HepG2 (cell line): ENCODE results near the gene BLVRB. TPM values are rescaled to one million over a fixed set of nuclear protein-coding genes. Genes with fewer than 3 reads are reported as not detected.

ENCODE experiments used
- ARNT ChIP-seq: fragments of 450-650 bp; IDR thresholded peaks from 2 replicates; pipeline ENCODE4 v1.6.1; 2017
- ATF7 ChIP-seq, 2 experiments: fragments of 450-650 bp in 1 of 2; sonication (generic) in 1 of 2; formaldehyde crosslinking in 1 of 2; IDR thresholded peaks; 2 replicates each; pipeline versions ENCODE4 v1.4.0 to v1.6.1; 2016 to 2020; ENCODE audit warnings: antibody characterized with exemption in 1 of 2, mild to moderate bottlenecking in 1 of 2, missing genetic modification reagents in 1 of 2
- BCL3 ChIP-seq: sonication (generic); formaldehyde crosslinking; IDR thresholded peaks from 2 replicates; pipeline ENCODE4 v1.5.1; 2020; ENCODE audit warnings: mild to moderate bottlenecking, missing genetic modification reagents, moderate library complexity
- CC2D1A ChIP-seq: sonication (generic); formaldehyde crosslinking; IDR thresholded peaks from 2 replicates; pipeline ENCODE4 v1.8.1; 2023; ENCODE audit warnings: mild to moderate bottlenecking, missing genetic modification reagents
- ETV6 ChIP-seq: sonication (generic); formaldehyde crosslinking; conservative IDR thresholded peaks from 2 replicates; pipeline ENCODE4 v1.4.0; 2020; ENCODE audit warnings: missing genetic modification reagents
- NFYB ChIP-seq: sonication (generic); formaldehyde crosslinking; IDR thresholded peaks from 2 replicates; pipeline ENCODE4 v1.4.0; 2020; ENCODE audit warnings: missing genetic modification reagents
- ONECUT2 ChIP-seq: sonication (generic); formaldehyde crosslinking; IDR thresholded peaks from 2 replicates; pipeline ENCODE4 v1.4.0; 2020; ENCODE audit warnings: missing genetic modification reagents
- PCBP1 ChIP-seq: fragments of 200-400 bp; formaldehyde crosslinking; IDR thresholded peaks from 2 replicates; pipeline ENCODE4 v1.6.1; 2017; ENCODE audit warnings: mild to moderate bottlenecking, low read depth, low read length, borderline replicate concordance
- REL ChIP-seq: sonication (generic); formaldehyde crosslinking; conservative IDR thresholded peaks from 2 replicates; pipeline ENCODE4 v1.8.0; 2022; ENCODE audit warnings: mild to moderate bottlenecking, missing genetic modification reagents, moderate library complexity
- REST ChIP-seq, 2 experiments: IDR thresholded peaks; 2 replicates each; pipeline ENCODE4 v1.6.1; 2011 to 2012; ENCODE audit warnings: low read length in 2 of 2, borderline replicate concordance in 1 of 2, low read depth in 1 of 2, mild to moderate bottlenecking in 1 of 2, moderate library complexity in 1 of 2
- SMARCE1 ChIP-seq: fragments of 450-650 bp; IDR thresholded peaks from 2 replicates; pipeline ENCODE4 v1.6.1; 2017; ENCODE audit warnings: borderline replicate concordance
- STAG1 ChIP-seq: sonication (generic); formaldehyde crosslinking; IDR thresholded peaks from 2 replicates; pipeline ENCODE4 v1.4.0; 2020; ENCODE audit warnings: missing genetic modification reagents
- ZNF224 ChIP-seq: sonication (generic); formaldehyde crosslinking; IDR thresholded peaks from 2 replicates; pipeline ENCODE4 v1.5.0; 2020; ENCODE audit warnings: mild to moderate bottlenecking, missing genetic modification reagents
- ZNF556 ChIP-seq: sonication (generic); formaldehyde crosslinking; IDR thresholded peaks from 2 replicates; pipeline ENCODE4 v1.4.0; 2020; ENCODE audit warnings: mild to moderate bottlenecking, missing genetic modification reagents, borderline replicate concordance
- ZNF574 ChIP-seq: sonication (generic); formaldehyde crosslinking; IDR thresholded peaks from 2 replicates; pipeline ENCODE4 v1.4.0; 2020; ENCODE audit warnings: missing genetic modification reagents
- ZNF768 ChIP-seq: sonication (generic); formaldehyde crosslinking; IDR thresholded peaks from 2 replicates; pipeline ENCODE4 v1.4.0; 2020; ENCODE audit warnings: missing genetic modification reagents
- ZSCAN20 ChIP-seq: sonication (generic); formaldehyde crosslinking; IDR thresholded peaks from 2 replicates; pipeline ENCODE4 v1.4.0; 2020; ENCODE audit warnings: missing genetic modification reagents, mild to moderate bottlenecking, borderline replicate concordance
- ZSCAN5A ChIP-seq: sonication (generic); formaldehyde crosslinking; IDR thresholded peaks from 2 replicates; pipeline ENCODE4 v1.8.0; 2022; ENCODE audit warnings: mild to moderate bottlenecking, missing genetic modification reagents, borderline replicate concordance
- polyA plus RNA-seq, 8 experiments: library from polyadenylated mRNA; depleted of rRNA in 3 of 8; stranded (reverse) in 7 of 8; unstranded in 1 of 8; fragments of >200 nt; fragmentation: Illumina TruSeq in 4 of 8; extraction: Trizol in 4 of 8; gene quantifications; 2 replicates each; pipeline versions ENCODE4 v1.2.1 to v1.2.3, GENCODE V29; 2011 to 2016; ENCODE audit warnings: low read depth in 4 of 8, missing spikeins in 1 of 8, mixed read lengths in 1 of 8; ENCODE audit not compliant: insufficient read depth in 1 of 8
- total RNA-seq, 5 experiments: library from RNA; depleted of rRNA; stranded (reverse); fragments of >200 nt; fragmentation: Illumina TruSeq; extraction: Trizol; gene quantifications; 2 replicates each; pipeline ENCODE4 v1.2.3, GENCODE V29; 2016; ENCODE audit warnings: low read depth in 1 of 5

Gene BLVRB
- total and polyA plus RNA-seq, 2 of the 13 experiments (the other 11 are each of a cell fraction or from before 2014, with no cell fraction given): 25.9 to 51.4 TPM

- 0 out of 2 replicates have a peak, but pooled peaks have one; percentile 3 for TF ChIP-seq ONECUT2 (CRISPR knock-in tag)
- peak; percentile 82 for TF ChIP-seq ETV6 (CRISPR knock-in tag)
- peak; percentile 83 for TF ChIP-seq BCL3 (CRISPR knock-in tag)
- TF ChIP-seq SMARCE1: no peak
- TF ChIP-seq ARNT: no peak
- peak; percentile 51 for TF ChIP-seq STAG1 (CRISPR knock-in tag)
- peak; percentile 77; the same call in 1 of the 2 replicates for TF ChIP-seq CC2D1A (CRISPR knock-in tag)
- 0 out of 2 replicates have a peak, but pooled peaks have one; percentile 82 for TF ChIP-seq ZNF224
- no peak for TF ChIP-seq REST (IDR thresholded peaks at IDR 0.05; ENCODE audit: borderline replicate concordance in 1 of 2, low read depth in 1 of 2, low read length in 2 of 2)
- peak; percentile 57; the same call in 1 of the 2 replicates for TF ChIP-seq ZNF574
- no peak for TF ChIP-seq ZSCAN20 (CRISPR knock-in tag)
- TF ChIP-seq ATF7 (IDR thresholded peaks at IDR 0.05): no peak
- peak; percentile 24; the same call in 1 of the 2 replicates for TF ChIP-seq ATF7 (CRISPR knock-in tag; IDR thresholded peaks at IDR 0.05)
- 0 out of 2 replicates have a peak, but pooled peaks have one; percentile 5 for TF ChIP-seq NFYB (CRISPR knock-in tag)
- no peak for TF ChIP-seq REL (CRISPR knock-in tag)
- peak; percentile 45; the same call in 1 of the 2 replicates for TF ChIP-seq ZNF556 (CRISPR knock-in tag)
- TF ChIP-seq ZSCAN5A (CRISPR knock-in tag): peak; percentile 57; the same call in 1 of the 2 replicates
- peak; percentile 82; the same call in 1 of the 2 replicates for TF ChIP-seq ZNF768 (CRISPR knock-in tag)
- TF ChIP-seq PCBP1: peak; percentile 92; the same call in 1 of the 2 replicates
Measured at GRCh38 chr19:40420766-40421765, 44.5 kb downstream of the BLVRB start (continued).
